Liver (tissue), 9 donors: ENCODE data around the gene MTOR. TPM values are rescaled to one million over a fixed set of nuclear protein-coding genes. Genes with fewer than 3 reads are reported as not detected.

Experiments used
- DNase-seq: peaks from one replicate; pipeline ENCODE4 v3.0.0-alpha.2; 2017; ENCODE audit warnings: low spot score
- H3K27ac ChIP-seq, 2 donors: one replicate each; pipeline ENCODE4 v1.7.0; 2013; ENCODE audit warnings: inconsistent platforms in 2 of 2, low read length in 2 of 2, control low read depth in 1 of 2, low read depth in 1 of 2, mild to moderate bottlenecking in 1 of 2
- H3K27me3 ChIP-seq, 4 donors: one replicate each; pipeline versions ENCODE4 v1.6.1 to v1.7.0; 2013; ENCODE audit warnings: low read length in 3 of 4, inconsistent platforms in 1 of 4, mild to moderate bottlenecking in 1 of 4, moderate library complexity in 1 of 4; ENCODE audit not compliant: control insufficient read depth in 4 of 4, insufficient read depth in 4 of 4
- H3K36me3 ChIP-seq, 4 donors: one replicate each; pipeline versions ENCODE4 v1.6.1 to v1.7.0; 2013; ENCODE audit warnings: low read length in 3 of 4, mild to moderate bottlenecking in 3 of 4, low read depth in 1 of 4, moderate library complexity in 1 of 4; ENCODE audit not compliant: control insufficient read depth in 4 of 4, insufficient read depth in 3 of 4
- H3K4me1 ChIP-seq, 4 donors: one replicate each; pipeline versions ENCODE4 v1.6.1 to v1.7.0; 2013; ENCODE audit warnings: low read length in 3 of 4, mild to moderate bottlenecking in 3 of 4, moderate library complexity in 1 of 4; ENCODE audit not compliant: control insufficient read depth in 4 of 4, insufficient read depth in 4 of 4
- H3K4me3 ChIP-seq, 3 donors: one replicate each; pipeline versions ENCODE4 v1.6.1 to v1.7.0; 2013; ENCODE audit warnings: low read length in 3 of 3, control low read depth in 1 of 3, low read depth in 1 of 3, mild to moderate bottlenecking in 1 of 3
- H3K9ac ChIP-seq, 2 donors: one replicate each; pipeline ENCODE4 v1.7.0; 2013; ENCODE audit warnings: low read length in 2 of 2, mild to moderate bottlenecking in 2 of 2, moderate library complexity in 2 of 2, control low read depth in 1 of 2, low read depth in 1 of 2
- H3K9me3 ChIP-seq, 4 donors: one replicate each; pipeline versions ENCODE4 v1.6.1 to v1.7.0; 2013; ENCODE audit warnings: low read length in 3 of 4; ENCODE audit not compliant: control insufficient read depth in 4 of 4
- ATF3 ChIP-seq: IDR thresholded peaks from 2 replicates; pipeline ENCODE4 v1.6.1; 2016; ENCODE audit warnings: antibody characterized with exemption
- CTCF ChIP-seq: fragments of 150-350 bp; IDR thresholded peaks from 2 replicates; pipeline ENCODE4 v1.5.1; 2017; ENCODE audit warnings: improper control_type of control experiment, low read depth, low read length; ENCODE audit not compliant: missing input control
- EGR1 ChIP-seq, 2 donors: IDR thresholded peaks; 2 replicates each; pipeline ENCODE4 v1.6.1; 2016 to 2018; ENCODE audit warnings: antibody characterized with exemption in 2 of 2, low read depth in 2 of 2
- FOXA1 ChIP-seq: IDR thresholded peaks from 2 replicates; pipeline ENCODE4 v1.6.1; 2016; ENCODE audit warnings: antibody characterized with exemption
- FOXA2 ChIP-seq: IDR thresholded peaks from 2 replicates; pipeline ENCODE4 v1.6.1; 2016; ENCODE audit warnings: antibody characterized with exemption
- GABPA ChIP-seq, 2 donors: IDR thresholded peaks in 1 of 2; conservative IDR thresholded peaks in 1 of 2; 2 replicates each; pipeline ENCODE4 v1.6.1; 2016; ENCODE audit warnings: antibody characterized with exemption in 2 of 2, mild to moderate bottlenecking in 1 of 2, moderate library complexity in 1 of 2
- HNF4A ChIP-seq, 2 donors: conservative IDR thresholded peaks; 2 replicates each; pipeline ENCODE4 v1.6.1; 2016; ENCODE audit warnings: antibody characterized with exemption in 2 of 2, mild to moderate bottlenecking in 2 of 2
- HNF4G ChIP-seq: IDR thresholded peaks from 2 replicates; pipeline ENCODE4 v1.6.1; 2016; ENCODE audit warnings: antibody characterized with exemption
- JUND ChIP-seq, 2 donors: IDR thresholded peaks; 2 replicates each; pipeline ENCODE4 v1.6.1; 2016; ENCODE audit warnings: antibody characterized with exemption in 2 of 2
- MAX ChIP-seq: IDR thresholded peaks from 2 replicates; pipeline ENCODE4 v1.6.1; 2016; ENCODE audit warnings: antibody characterized with exemption
- NR2F2 ChIP-seq: IDR thresholded peaks from 2 replicates; pipeline ENCODE4 v1.6.1; 2016; ENCODE audit warnings: antibody characterized with exemption
- RAD21 ChIP-seq, 2 donors: IDR thresholded peaks; 2 replicates each; pipeline ENCODE4 v1.6.1; 2016; ENCODE audit warnings: antibody characterized with exemption in 2 of 2, mild to moderate bottlenecking in 2 of 2
- REST ChIP-seq: IDR thresholded peaks from 2 replicates; pipeline ENCODE4 v1.6.1; 2016; ENCODE audit warnings: antibody characterized with exemption, mild to moderate bottlenecking
- RXRA ChIP-seq, 2 donors: IDR thresholded peaks; 2 replicates each; pipeline ENCODE4 v1.6.1; 2017 to 2018; ENCODE audit warnings: antibody characterized with exemption in 2 of 2, mild to moderate bottlenecking in 1 of 2
- SP1 ChIP-seq: IDR thresholded peaks from 2 replicates; pipeline ENCODE4 v1.6.1; 2018; ENCODE audit warnings: antibody characterized with exemption, mild to moderate bottlenecking
- TAF1 ChIP-seq: conservative IDR thresholded peaks from 2 replicates; pipeline ENCODE4 v1.6.1; 2016; ENCODE audit warnings: antibody characterized with exemption, mild to moderate bottlenecking
- YY1 ChIP-seq: IDR thresholded peaks from 2 replicates; pipeline ENCODE4 v1.6.1; 2016; ENCODE audit warnings: antibody characterized with exemption, mild to moderate bottlenecking
- WGBS: extraction: QIAGEN DNeasy Blood & Tissue Kit; methylation state at CpG from one replicate; pipeline ENCODE4 v1.1.7; 2013; 5-methylcytosine and 5-hydroxymethylcytosine counted together
- polyA plus RNA-seq, 2 donors: library from polyadenylated mRNA; stranded (reverse) in 1 of 2; unstranded in 1 of 2; fragments of 200-250 nt in 1 of 2; fragments of >200 nt in 1 of 2; fragmentation: Nextera tagmentation in 1 of 2; extraction: Ambion mirVana in 1 of 2; gene quantifications; one replicate each; pipeline versions ENCODE4 v1.2.1 to v1.2.3, GENCODE V29; 2013 to 2015
- total RNA-seq, 2 donors: library from RNA; depleted of rRNA; stranded (reverse); fragments of >200 nt; gene quantifications; one replicate each; pipeline ENCODE4 v1.2.3, GENCODE V29; 2014
- donor health status: healthy.
- donor health status: healthy.
- donor health status: healthy.
- donor health status: healthy.
- donor health status: healthy.

MTOR gene
- total and polyA plus RNA-seq, 4 donors = 11.6 to 45.0 (median 19.9) TPM

- no peak overlapping the region for H3K4me3 ChIP-seq
- no peak overlapping the region for H3K9ac ChIP-seq
- H3K27ac ChIP-seq = no peak overlapping the region
- no peaks in the 10 kb centered on the region for H3K27me3 ChIP-seq
- DNase-seq = no peak
- no peak for TF ChIP-seq RAD21 (IDR thresholded peaks at IDR 0.05)
- no peak for TF ChIP-seq SP1
- no peak for TF ChIP-seq RXRA (IDR thresholded peaks at IDR 0.05)
- no peak for TF ChIP-seq TAF1
- no peak for TF ChIP-seq ATF3
- no peak for TF ChIP-seq JUND (IDR thresholded peaks at IDR 0.05)
- TF ChIP-seq CTCF = no peak
- no peak for TF ChIP-seq HNF4A (conservative IDR thresholded peaks at IDR 0.05)
- no peak for TF ChIP-seq GABPA (IDR thresholded peaks at IDR 0.05 in 1 of 2, conservative IDR thresholded peaks at IDR 0.05 in 1 of 2)
- no peak for TF ChIP-seq HNF4G
- 97% methylated on average over 3 of the region's 3 CpGs for WGBS
- peaks cover 0 to 11% (median 6%) of the 10 kb centered on the region in 4 donors for H3K36me3 ChIP-seq
- peaks cover 0 to 17% (median 13%) of the 10 kb centered on the region in 4 donors for H3K4me1 ChIP-seq
- H3K9me3 ChIP-seq = no peaks in the 10 kb centered on the region
These were observed 75.4 kb downstream of the MTOR start for GRCh38 chr1:11187000-11187399.

- Histone ChIP-seq H3K4me1 (peaks cover 0 to 17% (median 13%) of the 10 kb centered on the region in 4 donors), H3K9me3 (no peaks in the 10 kb centered on the region), H3K4me3 (no peak overlapping the region), H3K27ac (no peak overlapping the region), H3K36me3 (peaks cover 0 to 8% (median 3%) of the 10 kb centered on the region in 4 donors), H3K9ac (no peak overlapping the region), H3K27me3 (no peaks in the 10 kb centered on the region)
- no peak for DNase-seq
- 39% methylated on average over 1 of the region's 1 CpG for WGBS
- TF ChIP-seq HNF4A (conservative IDR thresholded peaks at IDR 0.05) (peak in 1 of 2 donors; percentile 20), FOXA1 (no peak)
These were observed 77.4 kb downstream of the MTOR start for GRCh38 chr1:11184973-11185372.

GRCh38 chr1:11182884-11183283 is 79.5 kb downstream of the MTOR start:
- peaks cover 0 to 8% (median 2%) of the 10 kb centered on the region in 4 donors for H3K36me3 ChIP-seq
- DNase-seq = no peak
- no peak overlapping the region for H3K27ac ChIP-seq
- H3K9ac ChIP-seq = no peak overlapping the region
- H3K4me1 ChIP-seq = peaks cover 0 to 14% (median 3%) of the 10 kb centered on the region in 4 donors
- H3K9me3 ChIP-seq = no peaks in the 10 kb centered on the region
- H3K27me3 ChIP-seq = no peaks in the 10 kb centered on the region
- no peak overlapping the region for H3K4me3 ChIP-seq
- WGBS = 100% methylated on average over 3 of the region's 3 CpGs
- TF ChIP-seq FOXA2 (no peak), EGR1 (IDR thresholded peaks at IDR 0.05; ENCODE audit: low read depth in 2 of 2) (no peak), CTCF (no peak), MAX (no peak), TAF1 (no peak), SP1 (no peak), RAD21 (IDR thresholded peaks at IDR 0.05) (no peak), YY1 (no peak), ATF3 (no peak), NR2F2 (no peak), RXRA (IDR thresholded peaks at IDR 0.05) (no peak), REST (no peak), HNF4G (no peak), HNF4A (conservative IDR thresholded peaks at IDR 0.05) (no peak), FOXA1 (no peak), JUND (IDR thresholded peaks at IDR 0.05) (no peak), GABPA (IDR thresholded peaks at IDR 0.05 in 1 of 2, conservative IDR thresholded peaks at IDR 0.05 in 1 of 2) (no peak)
